ENCODE results near the gene PRSS23.

- TF ChIP-seq CTCF (IDR thresholded peaks at IDR 0.05; ENCODE audit: low read depth, low read length, poor library complexity, severe bottlenecking): no peak
- TF ChIP-seq EZH2phosphoT487 (IDR thresholded peaks at IDR 0.05; ENCODE audit: borderline replicate concordance, low read length): no peak
Observed at GRCh38 chr11:86849679-86850078, 49.3 kb downstream of the PRSS23 start.
